Measurements from ENCODE around the gene VSTM2L.
A peak's percentile ranks its signal among the peaks of the same experiment; 100 is the strongest.

VSTM2L gene

GRCh38 chr20:37901240-37901639 lies 1.7 kb upstream of the VSTM2L start:
- DNase-seq, result no peak

- no peak for DNase-seq
Measured at GRCh38 chr20:37901654-37902503, 1.0 kb upstream of the VSTM2L start.

- no peak for DNase-seq
Measured at GRCh38 chr20:37903317-37904007, 535 bp downstream of the VSTM2L start.

GRCh38 chr20:37904008-37904642 lies 1.2 kb downstream of the VSTM2L start:
- DNase-seq, result no peak

- DNase-seq, result no peak
Measured at GRCh38 chr20:37904845-37905373, 2.0 kb downstream of the VSTM2L start.

GRCh38 chr20:37905671-37906613 lies 3.0 kb downstream of the VSTM2L start:
- no peak for DNase-seq

- DNase-seq, result no peak
Measured at GRCh38 chr20:37907330-37907676, 4.4 kb downstream of the VSTM2L start.

GRCh38 chr20:37907677-37908401 lies 4.9 kb downstream of the VSTM2L start:
- DNase-seq, result no peak

- DNase-seq, result no peak
Measured at GRCh38 chr20:37911261-37911660, 8.3 kb downstream of the VSTM2L start.

GRCh38 chr20:37911838-37912281 lies 8.9 kb downstream of the VSTM2L start:
- DNase-seq, result no peak

- no peak for DNase-seq
Measured at GRCh38 chr20:37912874-37913273, 9.9 kb downstream of the VSTM2L start.

- no peak for DNase-seq
Measured at GRCh38 chr20:37913567-37914366, 10.8 kb downstream of the VSTM2L start.

- no peak for DNase-seq
Measured at GRCh38 chr20:37914367-37914671, 11.4 kb downstream of the VSTM2L start.

- peak; percentile 7 to 14 for DNase-seq
Measured at GRCh38 chr20:37914672-37915433, 11.9 kb downstream of the VSTM2L start.

GRCh38 chr20:37915434-37915787 lies 12.5 kb downstream of the VSTM2L start:
- no peak for DNase-seq

- DNase-seq, result no peak
Measured at GRCh38 chr20:37915800-37916570, 13.1 kb downstream of the VSTM2L start.

GRCh38 chr20:37917461-37917860 lies 14.5 kb downstream of the VSTM2L start:
- DNase-seq, result no peak

GRCh38 chr20:37918035-37918434 lies 15.1 kb downstream of the VSTM2L start:
- DNase-seq, result no peak

GRCh38 chr20:37919389-37920040 lies 16.6 kb downstream of the VSTM2L start:
- no peak for DNase-seq

Measured in CD4-positive, alpha-beta T cell treated with Interleukin-4 for 1 hour (primary cell).